Stimulated activated CD4-positive, alpha-beta T cell treated with anti-CD3 and anti-CD28 coated beads, Interleukin-4, amount 100 ng/mL, for 4 hours (primary cell): ENCODE data around the gene MYL5.
A peak's percentile ranks its signal among the peaks of the same experiment; 100 is the strongest.
"Not testable (repeated sequence)": the region's sequence is repeated elsewhere in the genome, so short reads cannot be mapped to it uniquely, and the experiment has no call there.

Experiments
- DNase-seq, 2 experiments: peaks; one replicate each; pipeline ENCODE4 v3.0.0-alpha.2; 2020

Gene MYL5

GRCh38 chr4:687048-687970 is 13.0 kb downstream of the MYL5 start:
- DNase-seq, result no peak

GRCh38 chr4:687971-688853 is 13.9 kb downstream of the MYL5 start:
- DNase-seq, result no peak

- no peak for DNase-seq
Observed at GRCh38 chr4:688854-689681, 14.7 kb downstream of the MYL5 start, which contains the start of gene SLC49A3. TSS of gene SLC49A3 (minus strand) at chr4:689151. CDS start at chr4:689127, 24 bp downstream.

GRCh38 chr4:689723-690122 is 15.4 kb downstream of the MYL5 start:
- no peak for DNase-seq

GRCh38 chr4:692771-693554 is 18.6 kb downstream of the MYL5 start:
- DNase-seq, result no peak

- not testable (repeated sequence) for DNase-seq
Observed at GRCh38 chr4:694341-694940, 20.1 kb downstream of the MYL5 start.

GRCh38 chr4:699816-700580 is 25.7 kb downstream of the MYL5 start:
- no peak for DNase-seq

GRCh38 chr4:700587-701264 is 26.4 kb downstream of the MYL5 start:
- DNase-seq, result no peak

GRCh38 chr4:702618-703048 is 28.3 kb downstream of the MYL5 start:
- no peak for DNase-seq

GRCh38 chr4:703336-704197 is 29.2 kb downstream of the MYL5 start:
- no peak for DNase-seq

GRCh38 chr4:704198-704891 is 30.0 kb downstream of the MYL5 start:
- no peak for DNase-seq

- no peak for DNase-seq
Observed at GRCh38 chr4:704971-705277, 30.6 kb downstream of the MYL5 start.

- DNase-seq, result peak; percentile 94 to 98
Observed at GRCh38 chr4:705278-706082, 31.1 kb downstream of the MYL5 start, which contains the start of gene PCGF3. TSS of gene PCGF3 (plus strand) at chr4:705832. CDS start at chr4:733681, 27,849 bp downstream.

- DNase-seq, result not testable (repeated sequence)
Observed at GRCh38 chr4:706083-706633, 31.8 kb downstream of the MYL5 start.

- DNase-seq, result no peak
Observed at GRCh38 chr4:706834-707598, 32.7 kb downstream of the MYL5 start.

- DNase-seq, result no peak
Observed at GRCh38 chr4:707929-708630, 33.7 kb downstream of the MYL5 start.
